ENCODE results near the gene FIG4.

Gene FIG4

GRCh38 chr6:109690737-109691621 is at the start of gene FIG4, which contains the start of gene AK9:
Gene FIG4 (plus strand): TSS chr6:109691296. CDS start chr6:109691436, 140 bp downstream.
Gene AK9 (minus strand): TSS chr6:109691202. CDS start chr6:109675745, 15,457 bp downstream.
- peak; percentile 93 to 97 (median 96) for DNase-seq

- DNase-seq: no peak
Observed at GRCh38 chr6:109644131-109644530, 47.0 kb upstream of the FIG4 start.

GRCh38 chr6:109653264-109653663 is 37.8 kb upstream of the FIG4 start:
- DNase-seq: no peak

- no peak for DNase-seq
Observed at GRCh38 chr6:109655761-109656262, 35.3 kb upstream of the FIG4 start.

- DNase-seq: no peak
Observed at GRCh38 chr6:109660526-109661320, 30.4 kb upstream of the FIG4 start.

GRCh38 chr6:109662192-109662591 is 28.9 kb upstream of the FIG4 start:
- DNase-seq: no peak

GRCh38 chr6:109669811-109670210 is 21.3 kb upstream of the FIG4 start:
- DNase-seq: no peak

GRCh38 chr6:109671733-109672132 is 19.4 kb upstream of the FIG4 start:
- DNase-seq: no peak

GRCh38 chr6:109672175-109672574 is 18.9 kb upstream of the FIG4 start:
- DNase-seq: no peak

GRCh38 chr6:109672839-109673238 is 18.3 kb upstream of the FIG4 start:
- DNase-seq: no peak

- no peak for DNase-seq
Observed at GRCh38 chr6:109676724-109677123, 14.4 kb upstream of the FIG4 start.

GRCh38 chr6:109678240-109678639 is 12.9 kb upstream of the FIG4 start:
- peak in 1 of 3 experiments; percentile 57 for DNase-seq

- peak; percentile 22 to 92 (median 90) for DNase-seq
Observed at GRCh38 chr6:109678661-109679505, 12.2 kb upstream of the FIG4 start.

GRCh38 chr6:109686566-109687265 is 4.4 kb upstream of the FIG4 start:
- no peak for DNase-seq

- no peak for DNase-seq
Observed at GRCh38 chr6:109687271-109687761, 3.8 kb upstream of the FIG4 start.

- DNase-seq: peak; percentile 81 to 89 (median 85)
Observed at GRCh38 chr6:109690373-109690736, 741 bp upstream of the FIG4 start.

- DNase-seq: no peak
Observed at GRCh38 chr6:109693111-109693510, 2.0 kb downstream of the FIG4 start.

- DNase-seq: peak in 1 of 3 experiments; percentile 55
Observed at GRCh38 chr6:109695468-109695867, 4.4 kb downstream of the FIG4 start.

GRCh38 chr6:109696355-109696754 is 5.3 kb downstream of the FIG4 start:
- DNase-seq: no peak

- no peak for DNase-seq
Observed at GRCh38 chr6:109701221-109701620, 10.1 kb downstream of the FIG4 start.

GRCh38 chr6:109701774-109702173 is 10.7 kb downstream of the FIG4 start:
- no peak for DNase-seq

GRCh38 chr6:109702791-109703190 is 11.7 kb downstream of the FIG4 start:
- DNase-seq: no peak

All from NCI-H1417 (cell line).